HCT116 (cell line): ENCODE measurements around the gene E2F6. TPM values are rescaled to one million over a fixed set of nuclear protein-coding genes. Genes with fewer than 3 reads are reported as not detected.

ENCODE experiments used
- ATAC-seq: fragments of 200-7000 bp; cut with Tn5 transposase; 2 replicates; pipeline ENCODE4 v1.9.1; 2020; ENCODE audit warnings: mild to moderate bottlenecking, moderate library complexity
- BruUV-seq: library from RNA; stranded (reverse); fragments of 400-500 nt; replicated peaks from 2 replicates; lab custom pipeline; 2021; lab: Mats Ljungman, UMichigan
- CTCF ChIA-PET: fragments of 300-600 bp; sonication (Branson Sonifier 250); formaldehyde crosslinking; loops from one replicate; lab custom pipeline; 2021; ENCODE audit warnings: antibody characterized with exemption; lab: Charles Lee
- POLR2A ChIA-PET: fragments of 300-600, 350-600 bp; sonication (Branson Sonifier 250); formaldehyde crosslinking; loops from one replicate; lab custom pipeline; 2021; ENCODE audit warnings: antibody characterized with exemption; lab: Charles Lee
- RAD21 ChIA-PET, 2 experiments: fragments of 300-600 bp; sonication (Branson Sonifier 250); formaldehyde crosslinking; loops; one replicate each; lab custom pipeline; 2023; ENCODE audit warnings: low total read pairs in 2 of 2; ENCODE audit not compliant: uncharacterized antibody in 2 of 2, unreplicated experiment in 2 of 2, low non-redundant PET in 1 of 2; lab: Charles Lee
- DNase-seq: peaks from one replicate; pipeline ENCODE4 v3.0.0-alpha.2; 2010; ENCODE audit warnings: low read depth, low spot score
- H2AFZ ChIP-seq: fragments of 200-600 bp; shearing (Covaris generic), sonication (generic); 2 replicates; pipeline ENCODE4 v1.6.1; 2017; ENCODE audit warnings: low read depth, mixed run types, mixed read lengths, antibody characterized with exemption, low read length; ENCODE audit not compliant: poor library complexity, severe bottlenecking
- H3K27ac ChIP-seq: 2 replicates; pipeline ENCODE4 v1.5.1; 2012; ENCODE audit warnings: low read depth, low read length
- H3K27me3 ChIP-seq: fragments of 200-600 bp; sonication (generic); 2 replicates; pipeline ENCODE4 v1.6.1; 2016; ENCODE audit warnings: mixed run types, low read length, mixed read lengths; ENCODE audit not compliant: insufficient read depth
- H3K36me3 ChIP-seq, 2 experiments: fragments of 200-500 bp in 1 of 2; fragments of 200-600 bp in 1 of 2; sonication (Bioruptor generic) in 1 of 2; sonication (generic) in 1 of 2; 2 replicates each; pipeline versions ENCODE4 v1.5.1 to v1.6.1; 2014 to 2016; ENCODE audit warnings: low read length in 2 of 2, inconsistent platforms in 1 of 2, mixed read lengths in 1 of 2, mixed run types in 1 of 2; ENCODE audit not compliant: insufficient read depth in 2 of 2, control insufficient read depth in 1 of 2
- H3K4me1 ChIP-seq, 2 experiments: fragments of 200-600 bp in 1 of 2; sonication (generic) in 1 of 2; 2 replicates each; pipeline versions ENCODE4 v1.5.1 to v1.6.1; 2012 to 2017; ENCODE audit warnings: low read length in 2 of 2, inconsistent platforms in 1 of 2, mild to moderate bottlenecking in 1 of 2, mixed read lengths in 1 of 2, mixed run types in 1 of 2, moderate library complexity in 1 of 2; ENCODE audit not compliant: insufficient read depth in 2 of 2, control insufficient read depth in 1 of 2
- H3K4me2 ChIP-seq: fragments of 200-600 bp; sonication (generic); 2 replicates; pipeline ENCODE4 v1.6.1; 2017; ENCODE audit warnings: mixed run types, low read length, mixed read lengths
- H3K4me3 ChIP-seq, 2 experiments: fragments of 200-600 bp in 1 of 2; sonication (generic) in 1 of 2; replicated peaks in 1 of 2; 2 replicates each; pipeline ENCODE4 v1.5.1; 2011 to 2016; ENCODE audit warnings: low read length in 2 of 2, control low read depth in 1 of 2, low read depth in 1 of 2, mild to moderate bottlenecking in 1 of 2, mixed read lengths in 1 of 2, mixed run types in 1 of 2
- H3K79me2 ChIP-seq: fragments of 200-600 bp; sonication (generic); 2 replicates; pipeline ENCODE4 v1.6.1; 2017; ENCODE audit warnings: mild to moderate bottlenecking, mixed run types, low read length, moderate library complexity, mixed read lengths; ENCODE audit not compliant: insufficient read depth
- H3K9ac ChIP-seq: fragments of 200-600 bp; sonication (generic); 2 replicates; pipeline ENCODE4 v1.6.1; 2016; ENCODE audit warnings: low read length, mixed read lengths
- H3K9me2 ChIP-seq: fragments of 200-600 bp; sonication (generic), shearing (Covaris generic); 2 replicates; pipeline ENCODE4 v1.6.1; 2017; ENCODE audit warnings: mixed run types, mild to moderate bottlenecking, moderate library complexity; ENCODE audit not compliant: insufficient read depth
- H3K9me3 ChIP-seq, 2 experiments: fragments of 200-500 bp in 1 of 2; fragments of 200-600 bp in 1 of 2; sonication (Bioruptor generic) in 1 of 2; sonication (generic) in 1 of 2; 2 replicates each; pipeline ENCODE4 v1.6.1; 2014 to 2017; ENCODE audit warnings: low read length in 2 of 2, mixed read lengths in 2 of 2, inconsistent platforms in 1 of 2, low read depth in 1 of 2, mild to moderate bottlenecking in 1 of 2, mixed run types in 1 of 2, moderate library complexity in 1 of 2; ENCODE audit not compliant: control insufficient read depth in 1 of 2, insufficient read depth in 1 of 2
- H4K20me1 ChIP-seq: fragments of 200-600 bp; sonication (generic), shearing (Covaris generic); 2 replicates; pipeline ENCODE4 v1.6.1; 2017; ENCODE audit warnings: mixed run types, mild to moderate bottlenecking, moderate library complexity; ENCODE audit not compliant: insufficient read depth
- CBX3 ChIP-seq: IDR thresholded peaks from 2 replicates; pipeline ENCODE4 v1.6.1; 2012; ENCODE audit warnings: low read depth
- FOSL1 ChIP-seq: IDR thresholded peaks from 2 replicates; pipeline ENCODE4 v1.6.1; 2012; ENCODE audit warnings: low read depth
- JUND ChIP-seq: IDR thresholded peaks from 2 replicates; pipeline ENCODE4 v1.6.1; 2012
- MAX ChIP-seq: IDR thresholded peaks from 2 replicates; pipeline ENCODE4 v1.6.1; 2012
- POLR2A ChIP-seq: IDR thresholded peaks from 2 replicates; pipeline ENCODE4 v1.7.0; 2011; ENCODE audit warnings: borderline replicate concordance; ENCODE audit not compliant: insufficient read depth, insufficient read length; ENCODE audit errors: extremely low read depth
- POLR2AphosphoS5 ChIP-seq: IDR thresholded peaks from 2 replicates; pipeline ENCODE4 v1.6.1; 2011; ENCODE audit warnings: mild to moderate bottlenecking, low read depth, low read length, moderate library complexity
- RAD21 ChIP-seq: IDR thresholded peaks from 2 replicates; pipeline ENCODE4 v1.6.1; 2012; ENCODE audit warnings: low read depth, mild to moderate bottlenecking
- REST ChIP-seq: IDR thresholded peaks from 2 replicates; pipeline ENCODE4 v1.6.1; 2012; ENCODE audit warnings: low read depth
- ZBTB33 ChIP-seq: IDR thresholded peaks from 2 replicates; pipeline ENCODE4 v1.6.1; 2011; ENCODE audit warnings: mild to moderate bottlenecking, low read length, moderate library complexity; ENCODE audit not compliant: insufficient replicate concordance; ENCODE audit errors: extremely low read depth
- ZFX ChIP-seq: fragments of 450-650 bp; IDR thresholded peaks from 2 replicates; pipeline ENCODE4 v1.6.1; 2017
- ZNF274 ChIP-seq: fragments of 200-500 bp; sonication (Bioruptor generic); IDR thresholded peaks from 2 replicates; pipeline ENCODE4 v1.6.1; 2014; ENCODE audit warnings: mild to moderate bottlenecking, low read depth, low read length, inconsistent platforms
- intact Hi-C: fragments of 100-400 bp; cut with micrococcal nuclease; formaldehyde crosslinking; loops from 2 replicates; pipeline ENCODE4 v1.10.0; 2022
- total RNA-seq: library from RNA; stranded (reverse); gene quantifications from one replicate; pipeline ENCODE4 v1.2.1, GENCODE V29; 2021; ENCODE audit not compliant: unreplicated experiment

E2F6 gene
- total RNA-seq, 1 experiment from 2014 or later: 22.8 TPM

- no peaks in the 10 kb centered on the region for H3K36me3 ChIP-seq
- no peak overlapping the region for H2AFZ ChIP-seq
- ATAC-seq: peak; percentile 55
- TF ChIP-seq MAX (peak; percentile 71), ZNF274 (no peak), RAD21 (no peak), ZBTB33 (peak; percentile 14), POLR2AphosphoS5 (0 out of 2 replicates have a peak, but pooled peaks have one; percentile 27), POLR2A (no peak), ZFX (no peak), FOSL1 (0 out of 2 replicates have a peak, but pooled peaks have one; percentile 14), JUND (peak; percentile 25; the same call in 1 of the 2 replicates), REST (no peak), CBX3 (no peak)
- POLR2A ChIA-PET: interaction anchor here (0.6 kb wide), 1 partner anchor 10 kb away, joined by 3 read pairs; no protein-coding TSS in a partner anchor
- CTCF ChIA-PET: no interaction called here
- no peak overlapping the region for H3K27ac ChIP-seq
- intact Hi-C loops: no loop called here
- H3K9me3 ChIP-seq: no peaks in the 10 kb centered on the region
- DNase-seq: peak; percentile 15
- H4K20me1 ChIP-seq: no peaks in the 10 kb centered on the region
- RAD21 ChIA-PET: no interaction called here
- H3K4me2 ChIP-seq: peak overlapping the region; percentile 22
- H3K4me3 ChIP-seq: no peak overlapping the region
- H3K79me2 ChIP-seq: no peaks in the 10 kb centered on the region
- no peaks in the 10 kb centered on the region for H3K27me3 ChIP-seq
- H3K9ac ChIP-seq: no peak overlapping the region
- BruUV-seq: no TSS peak
- H3K9me2 ChIP-seq: no peaks in the 10 kb centered on the region
- peaks cover 7 to 18% of the 10 kb centered on the region in 2 experiments; a peak in 3 of 4 replicates for H3K4me1 ChIP-seq
Observed at GRCh38 chr2:11505652-11506610, 40.0 kb upstream of the E2F6 start.
